Stimulated activated CD4-positive, alpha-beta T cell treated with anti-CD3 and anti-CD28 coated beads, Interleukin-1b, Interleukin-23, amount 100 ng/mL, for 4 hours (primary cell): ENCODE data around the gene FURIN.
"Not testable (repeated sequence)": the region's sequence is repeated elsewhere in the genome, so short reads cannot be mapped to it uniquely, and the experiment has no call there.

ENCODE experiments used
- DNase-seq, 2 donors: peaks; one replicate each; pipeline ENCODE4 v3.0.0-alpha.2; 2020; ENCODE audit warnings: low read depth in 2 of 2

The FURIN gene

GRCh38 chr15:90868261-90868689, at the start of gene FURIN:
Gene FURIN, plus strand, starts transcription at chr15:90868588. Its CDS starts 7,153 bp downstream, at chr15:90875741.
- no peak for DNase-seq

GRCh38 chr15:90819390-90819789, 49.0 kb upstream of the FURIN start:
- DNase-seq: no peak

GRCh38 chr15:90819850-90820249, 48.5 kb upstream of the FURIN start:
- DNase-seq: no peak

- DNase-seq: no peak
Measured at GRCh38 chr15:90820481-90820880, 47.9 kb upstream of the FURIN start.

GRCh38 chr15:90822204-90822955, 46.0 kb upstream of the FURIN start:
- DNase-seq: no peak

- no peak for DNase-seq
Measured at GRCh38 chr15:90823455-90823974, 44.9 kb upstream of the FURIN start.

GRCh38 chr15:90825115-90825899, 43.1 kb upstream of the FURIN start:
- DNase-seq: not testable (repeated sequence)

GRCh38 chr15:90826206-90826885, 42.0 kb upstream of the FURIN start:
- DNase-seq: not testable (repeated sequence)

- DNase-seq: no peak
Measured at GRCh38 chr15:90826886-90827435, 41.4 kb upstream of the FURIN start.

GRCh38 chr15:90828111-90828510, 40.3 kb upstream of the FURIN start:
- DNase-seq: no peak

- DNase-seq: no peak
Measured at GRCh38 chr15:90829126-90829525, 39.3 kb upstream of the FURIN start.

GRCh38 chr15:90829942-90830440, 38.4 kb upstream of the FURIN start:
- no peak for DNase-seq

- no peak for DNase-seq
Measured at GRCh38 chr15:90834626-90835025, 33.8 kb upstream of the FURIN start.

- no peak for DNase-seq
Measured at GRCh38 chr15:90836296-90836871, 32.0 kb upstream of the FURIN start.

GRCh38 chr15:90837094-90837493, 31.3 kb upstream of the FURIN start:
- DNase-seq: no peak

GRCh38 chr15:90838139-90838538, 30.2 kb upstream of the FURIN start:
- peak; percentile 78 to 86 for DNase-seq

- no peak for DNase-seq
Measured at GRCh38 chr15:90838544-90838943, 29.8 kb upstream of the FURIN start.

- DNase-seq: no peak
Measured at GRCh38 chr15:90839187-90840071, 29.0 kb upstream of the FURIN start.

- no peak for DNase-seq
Measured at GRCh38 chr15:90840157-90840855, 28.1 kb upstream of the FURIN start.

GRCh38 chr15:90840954-90841353, 27.4 kb upstream of the FURIN start:
- DNase-seq: no peak
